GM18909 (cell line): ENCODE measurements around the gene PDGFB.

Experiments
- ATAC-seq: cut with Tn5 transposase; IDR thresholded peaks from one replicate; pipeline ENCODE4 v1.9.1; 2021; ENCODE audit warnings: mild to moderate bottlenecking; ENCODE audit not compliant: unreplicated experiment, poor library complexity

The PDGFB gene

DNA sequence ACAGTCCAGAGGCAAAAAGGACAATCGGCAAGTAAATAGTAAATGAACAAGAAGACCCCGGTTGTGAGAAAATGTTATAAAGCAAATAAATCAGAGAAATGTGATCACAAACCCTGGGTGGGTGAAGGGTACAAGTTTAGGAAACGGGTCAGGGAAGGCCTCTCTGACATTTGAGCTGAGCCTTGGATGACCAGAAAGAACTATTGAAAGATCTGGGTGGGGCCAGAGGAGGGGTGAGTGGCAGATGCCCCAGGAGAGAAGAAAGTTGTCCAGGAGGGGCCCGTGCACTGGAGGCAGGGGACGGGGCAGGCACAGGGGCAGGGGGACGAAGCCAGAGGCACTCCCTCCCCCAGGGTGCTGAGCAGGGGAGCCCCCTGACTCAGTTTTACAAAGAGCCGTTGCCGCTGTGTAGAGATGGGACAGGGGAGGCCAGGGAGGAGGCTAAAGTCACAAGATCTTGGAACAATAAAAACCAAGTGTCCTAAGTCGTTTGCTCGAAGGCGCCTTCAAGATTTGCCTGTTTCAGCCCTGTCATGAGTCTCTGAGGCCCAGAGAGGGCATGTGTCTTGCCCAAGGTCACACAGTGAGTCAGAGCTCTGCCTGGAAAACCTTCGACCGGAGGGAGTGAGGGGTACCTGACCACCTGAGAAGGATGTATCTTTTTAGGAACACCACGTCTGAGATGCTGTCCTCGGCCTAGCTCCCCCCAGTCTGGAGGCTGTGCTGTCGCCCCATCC lies 10.8 kb upstream of the PDGFB start:
- ATAC-seq = no peak

DNA sequence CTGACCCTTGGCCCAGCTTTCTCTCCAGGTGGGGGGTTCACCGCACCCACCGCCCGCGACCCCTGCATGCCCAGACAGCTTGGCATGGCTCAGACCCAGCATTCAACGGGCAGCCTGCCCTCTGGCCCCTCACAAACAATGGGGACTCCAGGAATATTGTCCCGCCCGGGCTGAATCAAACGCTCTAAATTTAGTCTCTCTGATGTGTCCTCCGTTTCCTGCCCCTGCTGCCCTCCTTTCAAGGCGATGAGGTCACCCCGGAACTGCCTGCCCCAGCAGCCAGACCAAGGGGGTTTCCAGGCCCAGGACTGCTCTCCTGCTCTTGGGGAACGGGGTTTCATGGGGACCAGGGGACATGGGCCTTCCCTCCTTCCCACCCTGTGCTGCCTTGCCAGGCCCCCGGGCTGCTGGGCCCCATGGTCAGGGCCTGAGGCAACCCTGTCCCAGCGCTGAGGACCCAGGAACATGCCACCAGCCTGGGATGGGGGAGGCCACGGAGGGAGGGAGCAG lies 10.1 kb upstream of the PDGFB start:
- ATAC-seq = no peak

DNA sequence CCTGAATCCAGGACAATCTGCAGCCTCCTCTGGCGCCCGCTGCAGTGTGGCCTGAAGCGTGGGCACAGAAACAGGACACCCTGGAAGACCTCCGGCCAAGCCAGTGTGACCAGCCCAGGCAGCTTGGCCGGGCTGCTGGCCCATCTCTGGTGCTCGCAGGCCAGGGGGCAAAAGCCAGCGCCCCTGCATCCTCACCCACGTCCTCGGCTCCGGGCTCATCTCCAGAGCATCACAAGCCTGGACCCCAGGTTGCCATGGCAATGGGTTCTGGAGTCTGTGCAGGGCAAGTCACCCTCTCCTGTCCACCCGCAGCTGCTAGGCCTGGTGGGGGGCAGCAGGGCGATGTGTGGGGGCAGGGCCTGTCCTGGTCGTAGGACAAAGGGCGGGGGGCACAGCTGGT lies 9.3 kb upstream of the PDGFB start:
- no peak for ATAC-seq

DNA sequence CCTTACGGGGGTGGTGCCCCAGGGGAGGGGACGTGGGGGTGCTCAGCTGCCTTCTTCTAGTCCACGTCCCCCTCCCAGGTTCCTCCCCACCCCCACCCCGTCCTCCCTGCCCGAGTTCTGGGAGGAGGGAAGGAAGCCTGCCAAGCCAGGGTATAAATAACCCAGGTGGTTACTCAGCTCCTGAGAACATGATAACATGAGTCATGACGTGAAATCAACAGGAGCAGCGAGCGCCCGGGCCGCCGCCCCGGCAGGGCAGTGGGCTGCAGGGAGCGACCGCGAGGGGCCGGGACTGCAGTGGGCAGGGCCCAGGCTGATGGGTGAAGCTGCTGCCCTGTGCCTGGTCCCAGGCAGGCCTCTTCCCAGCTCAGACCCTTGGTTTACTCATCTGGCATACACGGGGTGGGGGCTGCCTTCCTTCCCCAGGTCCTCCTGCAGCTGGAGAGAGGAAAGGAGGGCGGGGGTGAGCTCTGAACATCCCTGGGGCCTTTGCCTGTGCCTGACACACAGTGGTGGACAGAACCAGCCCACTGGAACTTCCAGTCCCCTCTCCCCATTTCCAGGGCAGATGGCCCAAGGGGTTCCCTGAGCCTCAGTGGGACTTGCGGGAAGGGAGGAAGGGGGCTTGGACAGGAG lies 8.8 kb upstream of the PDGFB start:
- no peak for ATAC-seq

GRCh38 chr22:39252461-39253434 lies 8.0 kb upstream of the PDGFB start:
- ATAC-seq = no peak

GRCh38 chr22:39251762-39252460 lies 7.1 kb upstream of the PDGFB start:
- no peak for ATAC-seq

DNA sequence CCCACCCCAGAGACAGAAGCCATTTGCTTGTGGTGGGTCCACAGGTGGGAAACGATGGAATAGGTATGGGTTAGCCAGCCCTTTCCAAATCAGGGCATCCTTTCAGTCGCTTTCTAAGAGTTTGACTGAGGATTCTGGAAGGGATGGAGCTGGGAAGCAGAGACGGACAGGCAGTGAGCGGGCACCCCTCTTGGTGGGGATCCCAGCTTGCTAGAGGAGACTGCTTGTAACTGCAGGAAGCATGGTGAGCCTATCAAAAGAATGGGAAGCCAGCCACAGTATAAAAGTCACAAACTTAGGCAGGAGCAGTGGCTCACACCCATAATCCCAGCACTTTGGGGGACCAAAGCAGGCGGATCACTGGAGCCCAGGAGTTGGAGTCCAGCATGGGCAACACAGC lies 6.1 kb upstream of the PDGFB start:
- no peak for ATAC-seq

DNA sequence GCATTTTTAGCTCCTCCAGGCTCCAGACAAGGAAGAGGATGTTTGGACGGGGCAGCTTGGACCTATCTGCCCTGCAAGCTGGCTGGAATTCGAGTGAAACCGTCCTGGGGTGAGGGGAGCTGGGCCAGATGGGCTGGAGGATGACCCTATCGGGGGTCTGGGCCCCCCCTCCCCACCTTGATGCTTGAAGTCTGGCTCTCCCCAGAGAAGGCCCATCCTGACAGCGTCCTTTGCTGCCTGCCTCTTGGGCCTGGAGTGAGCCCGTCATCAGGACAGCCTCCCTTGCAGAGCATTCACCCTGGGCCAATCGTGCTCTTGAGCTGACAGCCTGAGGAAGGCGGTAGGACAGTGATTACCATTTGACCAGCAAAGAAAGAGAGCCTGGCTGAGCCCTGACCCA lies 5.3 kb upstream of the PDGFB start:
- ATAC-seq = no peak

DNA sequence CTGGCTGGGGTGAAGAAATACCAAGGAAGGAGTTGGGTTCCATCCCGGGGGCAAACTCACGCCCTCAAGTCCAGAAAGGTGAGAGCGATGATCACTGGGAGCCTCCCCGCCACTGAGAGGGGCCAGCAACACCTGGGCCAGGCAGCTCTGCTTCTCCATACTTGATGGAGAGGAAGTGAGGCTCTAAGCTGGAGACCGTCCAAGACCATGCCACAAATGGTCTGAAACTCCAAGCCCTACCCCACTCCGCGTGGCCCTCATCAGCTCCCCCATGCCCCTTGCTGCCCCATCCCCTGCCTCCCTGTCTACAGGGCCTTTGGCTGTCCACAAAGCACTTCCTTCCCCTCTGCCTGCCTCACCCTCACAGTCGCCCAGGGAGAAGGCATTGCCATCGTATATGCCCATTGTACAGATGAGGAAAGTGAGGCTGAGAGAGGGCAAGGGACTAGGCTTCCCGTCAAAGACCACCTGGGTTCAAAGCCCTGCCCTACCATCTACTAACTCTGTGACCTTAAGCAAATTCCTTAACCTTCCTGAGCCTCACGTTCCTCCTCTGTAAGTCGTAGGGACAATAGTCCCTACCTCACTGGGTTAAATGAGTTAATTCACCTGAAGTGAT lies 4.4 kb upstream of the PDGFB start:
- no peak for ATAC-seq

GRCh38 chr22:39248254-39248653 lies 3.5 kb upstream of the PDGFB start:
- no peak for ATAC-seq

DNA sequence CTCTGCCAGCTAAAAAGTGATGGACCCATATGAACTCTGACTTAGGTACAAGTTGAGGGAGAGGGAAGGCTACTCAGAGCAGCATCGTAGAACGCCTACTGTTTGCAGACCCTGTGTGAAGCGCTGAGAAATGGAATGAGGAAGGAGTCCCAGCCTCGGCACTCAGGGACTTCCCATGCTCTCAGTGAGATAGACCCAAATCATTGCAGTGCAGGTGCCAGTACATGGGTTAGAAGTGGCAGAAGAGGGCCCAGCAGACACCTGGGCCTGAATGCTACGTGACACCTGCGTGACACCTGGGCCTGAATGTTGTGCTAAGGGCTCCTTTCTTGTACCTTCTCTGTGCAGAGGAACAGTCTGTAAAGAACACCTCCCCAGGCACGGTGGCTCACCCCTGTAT lies 2.6 kb upstream of the PDGFB start:
- no peak for ATAC-seq

- ATAC-seq = no peak
Observed at GRCh38 chr22:39246690-39247332, 2.0 kb upstream of the PDGFB start.

DNA sequence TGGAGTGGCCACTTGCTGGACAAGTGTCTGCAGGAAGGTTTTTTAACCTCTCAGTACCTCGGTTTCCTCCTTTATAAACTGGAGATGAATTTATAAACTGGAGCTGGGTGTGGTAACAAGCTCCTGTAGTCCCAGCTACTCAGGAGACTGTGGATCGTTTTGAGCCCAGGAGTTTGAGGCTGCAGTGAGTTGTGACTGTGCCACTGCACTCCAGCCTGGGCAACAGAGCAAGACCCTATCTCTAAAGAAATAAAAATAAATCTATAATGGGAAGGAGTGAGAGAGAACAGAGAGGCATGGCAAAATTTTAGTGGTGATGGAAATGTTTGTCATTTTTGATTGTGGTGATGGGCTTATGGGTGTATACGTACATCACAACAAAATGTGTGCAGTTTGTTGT lies 1.4 kb upstream of the PDGFB start:
- ATAC-seq = no peak

DNA sequence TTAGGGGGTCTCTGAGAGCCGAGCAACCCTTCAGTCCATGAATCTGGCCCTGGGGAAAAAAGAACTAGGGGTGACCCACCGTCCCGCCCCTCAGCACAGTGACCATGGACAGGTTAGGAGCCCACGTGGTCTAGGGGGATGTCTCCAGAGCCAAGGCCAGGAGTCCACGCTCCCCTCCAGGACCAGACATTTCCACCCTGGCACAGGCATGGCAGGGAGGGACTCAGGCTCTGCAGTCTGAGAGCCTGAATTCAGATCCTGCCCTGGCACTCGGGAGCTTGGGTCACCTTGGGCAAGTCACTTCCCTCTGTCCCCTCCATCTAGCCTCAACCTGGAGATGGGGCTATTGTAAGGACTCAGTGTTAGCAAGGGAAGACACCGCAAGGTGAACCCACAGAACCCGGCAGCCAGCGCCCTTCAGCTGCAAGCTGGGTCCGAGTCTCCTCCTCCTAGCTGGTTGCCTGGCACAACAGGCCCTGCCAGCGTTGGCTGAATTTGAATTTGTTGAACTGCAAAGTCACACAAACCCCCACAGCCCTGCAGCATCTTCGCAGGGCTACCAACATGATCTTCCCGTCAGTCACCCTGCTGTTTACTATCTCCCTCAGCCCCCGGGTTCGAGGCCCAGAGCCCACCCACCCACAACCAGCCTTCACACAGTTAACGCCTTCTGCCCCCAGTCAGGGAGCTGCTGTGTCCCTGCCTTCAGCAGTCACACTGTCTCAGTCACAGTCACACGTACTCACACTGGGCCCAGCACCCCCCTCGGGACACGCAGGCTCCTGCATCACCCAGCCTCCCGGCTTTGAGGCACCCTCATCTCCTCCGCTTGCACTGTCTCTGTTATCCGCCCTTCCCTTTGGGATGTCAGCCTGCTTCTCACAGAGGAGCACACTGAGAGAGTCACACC lies 603 bp upstream of the PDGFB start:
- no peak for ATAC-seq

DNA sequence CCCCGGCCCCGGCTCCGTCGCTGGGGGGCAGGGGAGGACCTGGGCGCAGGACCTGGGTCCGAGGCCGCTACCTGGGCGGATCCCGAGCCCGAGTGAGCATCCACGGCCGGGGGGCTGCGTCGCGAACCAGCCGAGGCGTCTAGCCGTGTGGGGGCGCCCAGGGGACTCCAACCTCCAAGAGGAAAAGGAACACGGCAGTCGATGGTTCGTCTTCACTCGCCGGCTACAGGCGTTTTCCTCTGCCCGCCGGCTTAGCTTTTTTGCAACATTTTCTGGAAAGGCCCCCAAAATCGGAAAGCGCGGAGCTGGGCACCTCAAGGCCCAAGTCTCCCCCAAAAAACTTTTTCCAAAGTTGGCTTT lies 666 bp downstream of the PDGFB start:
- no peak for ATAC-seq

GRCh38 chr22:39243439-39244135 lies 1.2 kb downstream of the PDGFB start:
- ATAC-seq = no peak

DNA sequence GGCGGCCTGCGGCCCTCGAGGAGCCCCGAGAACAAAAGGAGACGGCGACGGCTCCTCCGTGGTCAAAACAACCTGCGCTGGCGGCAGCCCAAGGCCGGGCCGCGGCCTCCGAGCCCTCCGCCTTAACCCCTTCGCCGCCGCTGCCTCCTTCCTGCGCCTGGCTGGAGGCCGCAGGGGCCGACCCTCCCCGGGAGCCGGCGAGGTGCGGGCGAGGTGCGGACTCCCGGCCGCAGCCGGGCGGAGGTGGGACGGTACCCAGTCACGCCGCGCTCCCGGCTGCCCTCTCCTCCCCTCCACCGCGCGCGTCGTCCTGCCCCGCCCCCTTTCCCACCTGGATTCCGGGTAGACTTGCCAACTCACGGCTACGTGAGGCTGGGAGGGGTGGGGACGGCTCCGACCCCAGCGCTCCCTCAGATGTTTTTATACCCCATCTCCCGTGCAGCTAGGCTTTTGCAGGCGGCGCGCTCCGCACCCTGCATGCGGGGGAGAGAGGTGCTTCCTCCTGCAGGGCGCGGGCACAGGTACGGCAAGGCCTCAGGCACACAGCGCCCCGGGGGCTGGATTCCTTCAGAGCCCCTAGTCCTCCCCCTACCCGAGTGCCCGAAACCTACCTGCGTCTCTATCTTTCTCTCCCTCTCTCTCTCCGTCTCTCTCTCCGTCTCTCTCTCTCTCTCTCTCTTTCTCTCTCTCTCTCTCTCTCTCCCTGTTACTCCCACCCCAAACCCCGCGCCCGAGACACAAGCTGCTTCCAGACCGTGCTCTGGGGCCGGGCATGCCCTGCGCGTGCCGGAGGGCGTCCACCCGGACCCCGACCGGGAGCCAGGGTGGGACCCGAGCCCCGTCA lies 2.0 kb downstream of the PDGFB start:
- ATAC-seq = no peak
